ENCODE measurements around the gene AGBL3. TPM values are rescaled to one million over a fixed set of nuclear protein-coding genes. Genes with fewer than 3 reads are reported as not detected.
"Not testable (repeated sequence)": the region's sequence is repeated elsewhere in the genome, so short reads cannot be mapped to it uniquely, and the experiment has no call there.

The AGBL3 gene
- total RNA-seq, 1 donor from 2014 or later = 1.4 TPM

DNA sequence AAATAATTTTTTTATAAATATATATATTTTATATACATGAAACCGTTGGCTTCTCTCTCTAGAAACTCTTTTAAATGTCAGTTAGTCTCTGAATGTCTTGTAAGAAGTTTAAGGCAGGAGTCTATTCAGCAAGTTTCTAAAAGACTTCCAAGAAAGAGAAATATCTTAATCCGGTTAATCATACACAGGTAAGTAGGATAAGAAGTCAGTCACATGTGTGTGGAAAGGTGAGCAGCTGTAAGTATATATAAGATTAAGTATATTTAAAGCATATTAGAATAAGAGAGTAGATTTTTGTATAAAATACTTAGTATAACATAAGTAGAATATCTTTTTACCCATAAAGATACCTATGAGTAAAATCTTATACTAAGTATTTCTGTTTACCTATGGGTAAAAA is 48.9 kb downstream of the AGBL3 start:
- no peak for DNase-seq (ENCODE audit: low spot score)
- intact Hi-C loops (cut with DNase I) = no loop called here

DNA sequence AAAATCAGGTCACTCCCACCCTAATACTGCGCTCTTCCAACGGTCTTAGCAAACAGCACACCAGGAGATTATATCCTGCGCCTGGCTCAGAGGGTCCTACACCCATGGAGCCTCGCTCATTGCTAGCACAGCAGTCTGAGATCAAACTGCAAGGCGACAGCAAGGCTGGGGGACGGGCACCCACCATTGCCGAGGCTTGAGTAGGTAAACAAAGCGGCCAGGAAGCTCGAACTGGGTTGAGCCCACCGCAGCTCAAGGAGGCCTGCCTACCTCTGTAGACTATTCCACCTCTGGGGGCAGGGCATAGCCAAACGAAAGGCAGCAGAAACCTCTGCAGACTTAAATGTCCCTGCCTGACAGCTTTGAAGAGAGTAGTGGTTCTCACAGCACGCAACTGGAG is 80.7 kb downstream of the AGBL3 start:
- intact Hi-C loops (cut with DNase I); DNase-seq (ENCODE audit: low spot score): not testable (repeated sequence)

DNA sequence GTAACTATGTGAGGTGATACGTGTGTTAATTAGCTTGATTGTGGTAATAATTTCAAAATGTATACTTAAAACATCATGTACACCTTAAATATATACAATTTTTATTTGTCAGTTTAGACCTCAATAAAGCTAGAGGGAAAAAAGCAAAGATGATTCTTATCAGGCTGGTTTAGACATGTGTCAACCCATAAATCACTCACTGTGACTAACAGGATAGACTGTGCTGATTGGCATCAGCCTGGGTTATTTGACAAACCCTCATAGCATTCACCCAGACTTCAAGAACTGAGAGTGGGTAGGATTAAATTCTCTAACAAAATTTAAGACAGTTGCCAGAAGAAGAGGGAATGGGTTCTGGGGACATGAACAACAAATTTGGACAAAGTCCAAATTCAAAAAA is 87.8 kb downstream of the AGBL3 start:
- DNase-seq (ENCODE audit: low spot score) = no peak
- intact Hi-C loops (cut with DNase I) = no loop called here

DNA sequence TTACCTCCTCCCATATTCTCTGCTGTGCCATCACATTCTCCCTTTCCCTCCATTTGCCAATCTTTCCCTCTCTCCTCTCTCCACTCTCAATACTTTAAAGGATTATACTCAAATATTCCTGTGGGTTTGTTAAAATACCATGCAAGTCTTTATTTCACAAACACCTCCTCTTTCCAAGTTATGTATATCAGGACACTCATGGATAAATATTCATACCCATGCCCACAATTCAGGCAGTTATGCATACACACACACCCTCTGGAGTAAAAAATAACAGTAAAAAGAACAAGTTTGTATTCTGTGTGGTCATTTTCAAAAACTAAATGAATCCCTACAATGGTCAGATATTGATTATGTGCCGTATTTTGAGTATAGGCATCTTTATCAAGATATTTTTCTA is 88.2 kb downstream of the AGBL3 start:
- intact Hi-C loops (cut with DNase I) = no loop called here

DNA sequence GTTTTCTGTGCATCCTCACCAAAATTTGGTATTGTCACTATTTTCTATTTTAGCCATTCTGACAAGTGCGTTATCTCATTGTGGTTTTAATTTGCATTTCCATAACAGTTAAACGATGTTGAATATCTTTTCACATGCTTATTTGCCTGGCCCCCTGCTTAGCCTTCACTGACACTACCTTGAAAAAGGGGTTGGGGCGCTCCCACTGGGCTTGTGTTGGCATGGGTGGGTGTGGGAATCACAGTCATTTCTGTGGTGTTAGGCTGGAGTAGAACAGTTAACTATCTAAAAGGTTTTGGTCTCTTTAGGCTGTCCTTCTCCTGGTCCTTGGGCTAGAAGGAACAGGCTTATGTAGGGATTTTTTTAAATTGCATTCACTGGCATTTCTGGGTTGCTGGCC is 89.4 kb downstream of the AGBL3 start:
- DNase-seq (ENCODE audit: low spot score) = no peak

More for the DNA sequence above, 88.2 kb downstream of the AGBL3 start:
- DNase-seq (ENCODE audit: low spot score) = no peak

DNA sequence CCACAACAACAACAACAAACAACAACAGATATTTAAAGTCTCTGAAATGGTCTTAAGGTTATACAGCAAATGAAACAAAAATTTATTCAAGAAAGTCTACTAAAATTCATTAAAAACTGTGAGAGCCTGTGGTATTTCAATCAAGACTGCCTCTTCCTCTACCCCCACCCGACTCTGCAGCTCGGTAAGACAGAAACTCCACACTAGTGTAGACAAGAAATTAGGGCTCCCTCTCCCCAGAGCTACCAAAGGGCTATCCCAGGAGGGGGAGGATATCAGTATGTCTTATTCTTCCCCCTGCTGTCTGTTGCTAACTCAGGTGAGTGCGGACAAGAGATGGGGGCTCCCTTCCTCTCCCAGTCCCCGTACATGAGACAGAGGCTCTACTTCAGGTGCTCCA is 90.6 kb downstream of the AGBL3 start:
- intact Hi-C loops (cut with DNase I) = no loop called here
- no peak for DNase-seq (ENCODE audit: low spot score)

More for the DNA sequence above, 89.4 kb downstream of the AGBL3 start:
- intact Hi-C loops (cut with DNase I) = no loop called here

DNA sequence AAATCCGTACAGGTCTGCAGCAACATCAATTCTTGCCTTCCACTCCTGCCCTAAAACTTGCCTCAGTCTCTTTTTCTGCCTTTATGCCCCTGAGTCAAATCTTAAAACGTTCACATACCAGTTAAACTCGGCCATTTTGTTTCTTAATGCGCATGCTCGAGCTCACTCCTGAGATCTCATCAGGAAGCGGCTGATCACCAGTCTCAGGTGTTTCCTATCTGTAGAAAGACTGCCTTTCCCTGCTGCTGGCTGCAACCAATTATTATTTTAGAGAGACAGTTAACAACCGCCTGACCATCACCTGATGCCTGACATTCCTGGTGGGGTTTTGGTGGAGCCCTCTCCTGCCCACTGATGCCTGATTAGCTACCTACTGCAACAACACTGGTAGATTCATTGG is 91.3 kb downstream of the AGBL3 start:
- no peak for DNase-seq (ENCODE audit: low spot score)
- intact Hi-C loops (cut with DNase I) = no loop called here

DNA sequence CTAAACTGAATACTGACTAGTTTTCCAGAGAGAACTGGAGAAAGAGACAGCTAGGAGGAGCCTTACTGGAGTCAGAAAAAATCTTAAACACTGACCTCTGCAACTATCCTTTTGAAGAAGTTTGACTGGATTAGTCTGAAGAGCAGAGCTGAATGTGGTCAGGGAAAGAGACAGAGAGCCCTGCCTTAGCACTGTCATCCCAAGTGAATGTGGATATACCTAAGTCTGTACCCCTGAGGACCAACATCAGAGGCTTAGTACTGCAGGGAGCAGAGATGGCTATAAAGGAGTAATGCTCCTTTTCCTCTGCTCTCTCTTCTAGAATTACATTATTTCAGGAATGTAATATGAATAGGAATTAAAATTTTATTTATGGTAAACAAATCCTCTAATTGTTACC is 91.7 kb downstream of the AGBL3 start:
- no peak for DNase-seq (ENCODE audit: low spot score)
- intact Hi-C loops (cut with DNase I) = no loop called here

DNA sequence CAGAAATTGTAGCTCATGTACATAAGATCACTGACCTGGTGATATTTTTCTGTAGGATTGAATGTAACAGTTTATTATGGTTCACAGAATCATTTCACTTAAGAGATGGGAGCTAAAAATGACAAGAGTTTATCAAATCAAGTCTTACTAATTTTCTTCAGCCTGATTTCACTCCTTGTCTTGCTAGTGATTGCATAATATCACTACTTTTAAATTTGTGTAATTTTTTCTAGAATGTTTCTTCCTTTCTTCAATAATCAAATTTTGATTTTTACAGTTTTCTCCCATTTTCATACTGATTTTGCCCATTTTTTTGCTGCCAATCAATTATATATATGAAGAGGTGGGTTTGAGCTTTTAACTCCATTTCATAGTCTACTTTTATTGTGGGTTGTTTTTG is 92.8 kb downstream of the AGBL3 start:
- intact Hi-C loops (cut with DNase I) = no loop called here
- no peak for DNase-seq (ENCODE audit: low spot score)

DNA sequence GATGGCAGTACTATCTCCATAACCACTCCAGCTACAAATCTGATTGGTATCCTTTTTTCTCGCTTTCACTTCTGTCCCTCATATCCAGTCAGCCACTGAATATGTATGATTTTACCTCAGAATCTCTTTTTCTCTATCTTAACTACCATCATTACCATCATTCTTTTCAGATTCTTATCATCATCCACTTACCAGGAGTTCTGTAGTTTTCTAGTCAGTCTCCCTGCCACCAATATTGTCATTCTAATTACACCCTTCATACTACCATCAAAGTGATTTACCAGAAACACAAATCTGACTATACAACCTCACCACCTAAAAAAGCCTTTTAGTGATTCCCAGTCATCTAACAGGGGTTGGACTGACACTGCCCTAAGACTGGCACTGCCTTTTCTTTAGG is 96.7 kb downstream of the AGBL3 start:
- intact Hi-C loops (cut with DNase I) = no loop called here
- DNase-seq (ENCODE audit: low spot score) = no peak

DNA sequence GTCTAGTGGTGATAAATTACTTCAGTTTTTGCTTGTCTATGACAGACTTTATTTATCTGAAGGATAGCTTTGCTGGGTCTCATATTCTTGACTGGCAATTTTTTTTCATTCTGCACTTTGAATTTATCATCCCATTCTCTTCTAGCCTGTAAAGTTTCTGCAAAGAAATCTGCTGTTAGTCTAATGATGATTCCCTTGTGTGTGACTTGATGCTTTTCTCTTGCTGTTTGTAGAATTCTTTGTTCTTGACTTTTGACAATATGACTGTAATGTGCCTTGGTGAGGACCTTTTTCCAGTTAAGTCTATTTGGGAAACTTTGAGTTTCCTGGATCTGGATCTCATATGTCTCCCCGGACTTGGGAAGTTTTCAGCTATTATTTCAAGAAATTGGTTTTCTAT is 102.3 kb downstream of the AGBL3 start:
- no peak for DNase-seq (ENCODE audit: low spot score)
- intact Hi-C loops (cut with DNase I) = no loop called here

DNA sequence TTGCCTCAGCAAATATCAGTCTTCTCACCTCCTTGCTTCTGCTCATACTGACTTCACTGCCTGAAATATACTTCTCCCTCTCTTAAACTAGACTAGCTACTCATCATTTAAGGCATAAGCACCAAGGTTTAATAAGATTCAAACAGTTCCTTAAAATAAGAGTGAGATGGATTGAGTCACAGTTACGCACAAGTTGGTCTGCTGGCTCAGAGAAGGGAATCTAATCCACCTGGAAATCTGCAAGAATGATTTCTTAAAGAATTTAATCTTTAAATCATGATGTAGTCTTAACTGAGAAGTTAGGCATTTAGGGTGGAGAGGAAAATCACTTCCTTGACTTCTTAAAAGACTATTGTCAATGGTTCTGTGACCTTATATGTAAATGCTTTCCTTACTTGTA is 105.4 kb downstream of the AGBL3 start:
- intact Hi-C loops (cut with DNase I) = no loop called here
- no peak for DNase-seq (ENCODE audit: low spot score)

DNA sequence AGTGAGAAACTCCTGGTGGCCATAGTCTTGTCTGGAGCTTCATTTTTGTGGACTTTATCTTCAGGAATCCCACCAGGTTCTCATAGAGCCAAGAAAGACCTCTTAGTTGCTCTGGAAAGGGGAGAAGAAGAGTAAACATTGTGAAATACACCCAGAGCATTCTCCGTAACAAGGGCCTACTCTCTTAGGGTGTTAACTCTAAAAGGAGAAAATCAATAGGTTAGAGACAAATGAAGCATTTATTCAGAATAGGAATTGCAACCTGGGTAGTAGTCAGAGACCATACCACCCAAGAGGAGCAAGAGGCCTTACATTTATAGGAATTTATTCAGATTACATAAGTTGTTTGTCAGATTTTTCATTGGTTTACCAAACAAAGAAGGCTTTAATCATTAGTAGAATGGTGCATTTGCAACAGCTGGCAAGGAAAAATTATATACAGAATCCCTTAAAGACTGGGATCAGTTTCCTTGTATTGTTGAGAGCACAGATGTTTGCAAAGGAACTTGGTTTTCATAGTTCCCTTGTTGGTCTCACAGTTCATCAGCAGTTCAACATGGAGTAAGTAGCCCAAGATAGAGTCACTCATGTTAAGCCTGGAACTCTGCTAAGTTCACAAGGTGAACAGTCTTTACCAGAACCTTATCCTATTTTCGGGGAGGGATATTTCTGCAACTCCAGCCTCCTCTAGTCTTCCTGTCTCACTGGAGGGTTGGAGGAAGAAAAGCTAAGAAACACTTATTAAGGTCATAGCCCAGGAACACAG is 108.3 kb downstream of the AGBL3 start:
- intact Hi-C loops (cut with DNase I) = no loop called here

DNA sequence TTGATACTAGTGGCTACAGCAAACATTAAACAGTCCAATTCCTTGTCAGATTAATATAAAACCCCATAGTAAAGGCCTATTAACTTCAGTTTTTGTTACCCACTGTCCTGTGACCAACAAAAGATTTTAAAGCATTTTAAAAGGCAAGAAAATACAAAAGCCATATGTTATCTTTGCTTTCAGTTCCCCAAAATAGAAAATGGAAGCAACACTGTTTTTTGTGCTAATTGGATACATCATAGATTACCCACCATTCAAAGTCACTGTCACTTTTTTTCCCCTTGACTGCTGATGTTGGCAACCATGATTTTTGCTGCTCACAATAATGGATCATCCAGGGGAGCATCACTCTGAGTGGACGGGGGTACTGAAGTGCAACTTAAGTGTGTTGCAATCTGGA is 109.1 kb downstream of the AGBL3 start:
- intact Hi-C loops (cut with DNase I) = no loop called here
- DNase-seq (ENCODE audit: low spot score) = no peak

More for the DNA sequence above, 108.3 kb downstream of the AGBL3 start:
- DNase-seq (ENCODE audit: low spot score) = no peak

DNA sequence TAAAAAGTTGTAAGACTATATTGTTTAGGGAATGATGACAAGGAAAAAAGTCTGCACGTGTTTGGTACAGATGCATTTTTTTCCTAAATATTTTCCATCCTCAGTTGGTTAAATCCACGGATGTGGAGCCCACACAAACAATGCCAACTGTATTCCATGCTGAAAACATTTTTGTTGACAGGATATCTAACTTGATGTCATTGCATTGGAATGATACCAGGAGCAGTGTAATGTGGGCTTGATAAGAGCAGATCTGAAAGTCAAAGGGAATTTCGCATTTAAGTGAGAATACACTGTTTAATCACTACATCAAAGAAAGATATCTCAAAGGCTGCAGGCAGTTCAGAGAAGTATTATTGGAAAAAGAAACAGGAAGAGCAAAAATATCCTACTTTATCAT is 112.1 kb downstream of the AGBL3 start:
- intact Hi-C loops (cut with DNase I) = no loop called here
- no peak for DNase-seq (ENCODE audit: low spot score)

DNA sequence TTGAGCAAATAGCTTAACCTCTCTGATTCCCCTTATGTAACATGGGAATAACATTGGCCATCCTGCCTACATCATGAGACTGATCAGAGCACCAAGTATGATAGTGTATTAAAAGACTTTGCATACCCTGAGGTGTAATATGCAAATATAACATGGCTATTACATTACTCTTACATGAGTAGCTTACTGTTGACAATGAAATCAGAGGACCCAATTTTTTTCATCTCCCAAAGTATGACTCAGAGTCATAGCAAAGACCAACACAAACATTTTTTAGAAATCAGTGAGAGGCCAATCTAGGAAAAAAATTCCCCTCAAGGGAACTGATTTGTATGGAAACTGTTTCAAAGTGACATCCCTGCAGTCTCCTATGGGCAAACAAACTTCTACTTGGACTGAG is 114.5 kb downstream of the AGBL3 start:
- DNase-seq (ENCODE audit: low spot score) = no peak
- intact Hi-C loops (cut with DNase I) = no loop called here

DNA sequence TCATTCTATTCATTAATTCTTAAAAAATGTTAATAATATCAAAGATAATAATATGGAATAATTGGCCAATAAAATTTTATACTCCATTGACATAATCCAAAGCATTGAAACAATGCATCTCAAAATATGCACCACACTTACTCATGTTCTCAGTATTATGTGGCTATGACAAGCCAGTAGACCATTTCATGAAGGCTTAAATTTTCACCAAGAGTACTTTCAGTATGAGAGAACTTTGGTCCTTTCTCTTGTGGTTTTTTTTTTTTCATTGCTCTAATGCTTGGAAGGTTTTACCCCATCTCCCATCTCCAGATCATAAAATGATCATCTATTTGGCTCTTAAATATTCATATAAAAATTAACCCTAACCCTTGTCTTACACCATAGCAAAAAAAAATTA is 116.1 kb downstream of the AGBL3 start:
- intact Hi-C loops (cut with DNase I) = no loop called here
- no peak for DNase-seq (ENCODE audit: low spot score)

DNA sequence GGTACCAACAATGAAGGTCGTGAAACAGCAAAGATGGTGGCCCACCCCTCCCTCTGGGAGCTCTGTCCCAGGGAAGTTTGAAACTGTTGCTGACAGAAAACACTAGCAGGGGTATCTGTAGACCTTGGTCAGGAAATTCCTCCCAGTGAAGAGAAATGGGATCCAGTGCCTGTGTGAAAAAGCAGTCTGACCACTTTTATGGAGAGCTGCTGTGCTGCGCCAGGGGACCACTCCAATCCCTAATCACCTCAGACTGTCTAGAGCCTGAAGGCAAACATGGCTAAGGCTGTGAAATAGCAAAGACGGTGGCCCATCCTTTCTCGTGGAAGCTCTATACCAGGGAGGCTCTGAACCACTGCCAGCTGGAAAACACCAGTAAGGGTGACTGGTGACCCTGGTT is 123.3 kb downstream of the AGBL3 start:
- intact Hi-C loops (cut with DNase I) = no loop called here
- DNase-seq (ENCODE audit: low spot score) = no peak

DNA sequence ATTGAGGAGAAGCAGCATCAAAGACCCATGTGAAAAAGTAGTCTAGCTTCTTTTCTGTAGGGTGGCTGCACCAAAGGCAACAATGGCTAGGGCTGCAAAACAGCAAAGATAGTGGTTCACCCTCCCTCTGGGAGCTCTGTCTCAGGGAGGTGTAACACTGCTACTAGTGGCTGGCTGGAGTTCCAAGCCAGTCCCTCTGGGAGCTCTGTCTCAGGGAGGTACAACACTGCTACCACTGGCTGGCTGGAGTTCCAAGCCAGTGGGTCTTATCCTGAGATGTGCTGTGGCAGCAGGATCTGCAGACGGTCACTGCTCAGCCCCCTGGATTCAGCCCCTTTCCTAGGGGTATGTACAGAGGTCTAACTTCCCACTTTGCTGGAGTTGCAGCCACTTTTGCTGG is 123.7 kb downstream of the AGBL3 start:
- DNase-seq (ENCODE audit: low spot score) = no peak

DNA sequence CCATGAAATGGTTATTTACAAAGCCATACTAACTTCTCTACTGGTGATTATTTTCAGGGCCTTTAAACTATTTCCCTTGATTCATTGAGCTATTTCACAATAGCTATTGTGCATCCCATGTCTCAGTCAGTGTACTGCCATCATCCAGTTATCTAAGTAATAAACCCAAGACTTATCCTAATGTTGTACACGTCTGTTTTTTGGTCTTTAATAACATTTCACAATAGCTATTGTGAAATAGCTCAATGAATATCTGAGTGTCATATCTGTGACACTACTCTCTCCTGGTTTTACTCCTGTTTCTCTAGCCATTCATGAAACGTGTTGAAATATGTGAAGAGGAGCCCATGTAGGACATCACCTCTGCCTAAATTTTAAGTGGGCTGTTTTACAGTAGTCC is 125.1 kb downstream of the AGBL3 start:
- no peak for DNase-seq (ENCODE audit: low spot score)
- intact Hi-C loops (cut with DNase I) = no loop called here

More for the DNA sequence above, 123.7 kb downstream of the AGBL3 start:
- intact Hi-C loops (cut with DNase I) = no loop called here

DNA sequence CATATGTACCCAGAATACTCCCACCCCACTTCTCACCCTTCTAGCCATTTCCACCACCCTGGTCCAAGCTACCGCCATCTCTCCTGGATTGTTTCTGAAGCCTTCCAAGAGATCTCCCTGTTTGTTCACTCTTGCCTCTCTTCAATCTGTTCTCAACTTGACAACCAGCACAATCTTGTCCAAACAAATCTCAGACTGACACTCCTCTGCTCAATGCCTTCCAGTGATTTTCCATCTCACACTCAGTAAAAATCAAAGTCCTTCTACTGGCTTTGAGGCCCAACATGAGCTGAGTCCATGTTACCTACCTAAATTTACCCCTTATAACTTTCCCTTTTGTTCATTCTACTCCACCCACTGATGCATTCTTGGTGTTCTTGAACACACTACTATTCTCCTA is 128.3 kb downstream of the AGBL3 start:
- intact Hi-C loops (cut with DNase I) = no loop called here
- DNase-seq (ENCODE audit: low spot score) = no peak

DNA sequence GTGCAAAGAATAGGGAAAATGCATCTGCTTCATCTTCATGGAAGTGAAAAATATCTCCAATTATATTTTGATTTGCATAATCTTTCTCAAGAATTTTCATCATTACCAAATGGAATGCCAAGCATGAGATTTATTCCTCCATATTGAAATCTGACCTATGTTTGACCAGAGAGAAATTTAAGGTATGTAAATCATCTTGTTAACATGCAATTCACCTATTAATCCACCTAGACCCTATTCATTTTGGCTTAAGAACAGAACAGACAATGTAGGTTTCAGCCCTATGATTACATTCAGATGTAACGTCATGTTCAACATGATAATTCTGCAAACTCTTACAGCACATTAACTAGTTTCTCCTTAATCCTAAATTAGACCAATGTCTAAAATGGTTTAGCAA is 130.8 kb downstream of the AGBL3 start:
- no peak for DNase-seq (ENCODE audit: low spot score)
- intact Hi-C loops (cut with DNase I) = no loop called here
